ENCODE data around the gene CTPS2.

Gene CTPS2

DNA sequence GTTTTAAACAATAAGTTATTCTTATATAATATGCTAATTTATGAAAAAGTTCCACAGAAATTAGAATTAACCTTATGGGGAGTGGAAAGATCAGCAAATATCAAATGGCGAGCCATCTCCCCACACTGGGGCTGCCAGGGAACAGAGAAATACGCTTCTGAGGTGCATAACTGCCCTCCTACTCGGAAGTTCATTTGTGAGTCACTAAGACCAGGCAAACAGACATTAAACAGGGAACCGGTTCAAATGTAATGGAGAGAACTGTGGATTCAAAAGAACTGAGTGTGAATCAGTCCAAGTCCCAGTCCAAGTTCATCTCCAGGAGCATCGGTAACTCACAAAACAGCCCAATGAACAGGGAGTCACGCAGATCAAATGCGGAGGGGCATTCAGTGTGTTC, 73.9 kb downstream of the CTPS2 start:
- TF ChIP-seq, protein P1, sequence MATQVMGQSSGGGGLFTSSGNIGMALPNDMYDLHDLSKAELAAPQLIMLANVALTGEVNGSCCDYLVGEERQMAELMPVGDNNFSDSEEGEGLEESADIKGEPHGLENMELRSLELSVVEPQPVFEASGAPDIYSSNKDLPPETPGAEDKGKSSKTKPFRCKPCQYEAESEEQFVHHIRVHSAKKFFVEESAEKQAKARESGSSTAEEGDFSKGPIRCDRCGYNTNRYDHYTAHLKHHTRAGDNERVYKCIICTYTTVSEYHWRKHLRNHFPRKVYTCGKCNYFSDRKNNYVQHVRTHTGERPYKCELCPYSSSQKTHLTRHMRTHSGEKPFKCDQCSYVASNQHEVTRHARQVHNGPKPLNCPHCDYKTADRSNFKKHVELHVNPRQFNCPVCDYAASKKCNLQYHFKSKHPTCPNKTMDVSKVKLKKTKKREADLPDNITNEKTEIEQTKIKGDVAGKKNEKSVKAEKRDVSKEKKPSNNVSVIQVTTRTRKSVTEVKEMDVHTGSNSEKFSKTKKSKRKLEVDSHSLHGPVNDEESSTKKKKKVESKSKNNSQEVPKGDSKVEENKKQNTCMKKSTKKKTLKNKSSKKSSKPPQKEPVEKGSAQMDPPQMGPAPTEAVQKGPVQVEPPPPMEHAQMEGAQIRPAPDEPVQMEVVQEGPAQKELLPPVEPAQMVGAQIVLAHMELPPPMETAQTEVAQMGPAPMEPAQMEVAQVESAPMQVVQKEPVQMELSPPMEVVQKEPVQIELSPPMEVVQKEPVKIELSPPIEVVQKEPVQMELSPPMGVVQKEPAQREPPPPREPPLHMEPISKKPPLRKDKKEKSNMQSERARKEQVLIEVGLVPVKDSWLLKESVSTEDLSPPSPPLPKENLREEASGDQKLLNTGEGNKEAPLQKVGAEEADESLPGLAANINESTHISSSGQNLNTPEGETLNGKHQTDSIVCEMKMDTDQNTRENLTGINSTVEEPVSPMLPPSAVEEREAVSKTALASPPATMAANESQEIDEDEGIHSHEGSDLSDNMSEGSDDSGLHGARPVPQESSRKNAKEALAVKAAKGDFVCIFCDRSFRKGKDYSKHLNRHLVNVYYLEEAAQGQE (IDR thresholded peaks at IDR 0.05; ENCODE audit: insufficient read depth in 1 of 2, low read depth in 2 of 2, low read length in 2 of 2), result no peak
- TF ChIP-seq SIN3A (IDR thresholded peaks at IDR 0.05; ENCODE audit: borderline replicate concordance, insufficient read depth, low read length) (no peak), POLR2AphosphoS5 (IDR thresholded peaks at IDR 0.05; ENCODE audit: low read depth, low read length) (no peak), FOXP2 (optimal IDR thresholded peaks at IDR 0.05; ENCODE audit: borderline replicate concordance, extremely low read depth, extremely low read length, insufficient read depth) (no peak)

DNA sequence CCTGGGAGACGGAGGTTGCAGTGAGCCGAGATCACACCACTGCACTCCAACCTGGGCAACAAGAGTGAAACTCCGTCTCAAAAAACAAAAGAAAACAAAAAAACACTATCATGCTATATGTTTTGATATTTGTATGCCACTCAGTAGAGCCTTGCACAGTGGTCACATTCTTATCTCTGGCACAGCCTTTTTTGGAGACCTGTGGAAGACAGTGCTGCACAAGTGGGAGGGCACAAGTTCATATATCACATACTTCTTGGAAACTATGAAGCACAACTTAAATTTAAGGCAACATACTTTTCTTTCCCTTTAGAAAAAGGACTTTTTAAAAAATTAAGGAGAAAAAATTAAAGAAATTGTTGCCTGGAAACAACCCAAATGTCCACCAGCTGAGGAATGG, 76.9 kb downstream of the CTPS2 start:
- TF ChIP-seq POLR2AphosphoS5 (IDR thresholded peaks at IDR 0.05; ENCODE audit: low read depth, low read length) (no peak), SIN3A (IDR thresholded peaks at IDR 0.05; ENCODE audit: borderline replicate concordance, insufficient read depth, low read length) (no peak), FOXP2 (optimal IDR thresholded peaks at IDR 0.05; ENCODE audit: borderline replicate concordance, extremely low read depth, extremely low read length, insufficient read depth) (no peak), TAF1 (IDR thresholded peaks at IDR 0.05; ENCODE audit: borderline replicate concordance, insufficient read depth, low read length) (no peak)
- TF ChIP-seq, protein P1 (IDR thresholded peaks at IDR 0.05; ENCODE audit: insufficient read depth in 1 of 2, low read depth in 2 of 2, low read length in 2 of 2), result no peak

DNA sequence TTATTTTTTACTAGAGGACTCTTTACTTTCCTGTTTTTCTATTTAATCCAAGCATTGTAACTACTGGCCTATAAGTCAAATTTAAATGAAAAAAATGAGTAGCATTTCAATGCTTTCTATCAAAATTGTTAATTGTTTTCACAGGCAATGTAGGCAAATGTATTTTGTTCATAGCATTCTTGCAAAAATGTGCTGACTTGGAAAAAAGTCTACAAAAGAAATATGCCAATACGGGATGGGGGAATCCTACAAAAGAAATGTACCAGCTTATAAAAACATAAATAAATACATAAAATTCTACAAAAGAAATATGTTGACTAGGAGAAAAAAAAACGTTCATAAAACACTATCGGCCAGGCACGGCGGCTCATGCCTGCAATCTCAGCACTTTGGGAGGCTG, 77.4 kb downstream of the CTPS2 start:
- TF ChIP-seq FOXP2 (optimal IDR thresholded peaks at IDR 0.05; ENCODE audit: borderline replicate concordance, extremely low read depth, extremely low read length, insufficient read depth), result no peak
- no peak for TF ChIP-seq POLR2AphosphoS5 (IDR thresholded peaks at IDR 0.05; ENCODE audit: low read depth, low read length)
- TF ChIP-seq SIN3A (IDR thresholded peaks at IDR 0.05; ENCODE audit: borderline replicate concordance, insufficient read depth, low read length), result no peak
- TF ChIP-seq TAF1 (IDR thresholded peaks at IDR 0.05; ENCODE audit: borderline replicate concordance, insufficient read depth, low read length), result no peak
- TF ChIP-seq, protein P1 (IDR thresholded peaks at IDR 0.05; ENCODE audit: insufficient read depth in 1 of 2, low read depth in 2 of 2, low read length in 2 of 2), result no peak

DNA sequence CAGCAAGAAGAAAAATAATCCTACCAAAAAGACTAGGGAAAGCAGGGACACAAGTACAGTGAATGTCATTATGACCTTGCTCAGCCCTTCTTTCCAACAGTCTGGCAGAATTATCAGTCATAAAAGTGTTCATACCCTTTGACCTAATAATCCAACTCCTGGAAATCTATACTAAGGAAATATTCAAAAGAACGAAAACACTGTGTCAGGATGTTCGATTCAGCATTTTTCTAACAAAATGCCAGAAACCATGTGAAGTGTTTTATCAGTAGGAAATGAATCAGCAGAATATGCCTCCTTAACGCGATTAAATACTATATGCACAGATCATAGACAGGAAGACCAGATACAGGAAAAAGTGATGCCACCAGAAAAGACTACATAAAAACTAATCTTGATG, 78.7 kb downstream of the CTPS2 start:
- TF ChIP-seq, protein P1 (IDR thresholded peaks at IDR 0.05; ENCODE audit: insufficient read depth in 1 of 2, low read depth in 2 of 2, low read length in 2 of 2), result no peak
- TF ChIP-seq TAF1 (IDR thresholded peaks at IDR 0.05; ENCODE audit: borderline replicate concordance, insufficient read depth, low read length), result no peak
- TF ChIP-seq SIN3A (IDR thresholded peaks at IDR 0.05; ENCODE audit: borderline replicate concordance, insufficient read depth, low read length), result no peak
- no peak for TF ChIP-seq POLR2AphosphoS5 (IDR thresholded peaks at IDR 0.05; ENCODE audit: low read depth, low read length)
- TF ChIP-seq FOXP2 (optimal IDR thresholded peaks at IDR 0.05; ENCODE audit: borderline replicate concordance, extremely low read depth, extremely low read length, insufficient read depth), result no peak

DNA sequence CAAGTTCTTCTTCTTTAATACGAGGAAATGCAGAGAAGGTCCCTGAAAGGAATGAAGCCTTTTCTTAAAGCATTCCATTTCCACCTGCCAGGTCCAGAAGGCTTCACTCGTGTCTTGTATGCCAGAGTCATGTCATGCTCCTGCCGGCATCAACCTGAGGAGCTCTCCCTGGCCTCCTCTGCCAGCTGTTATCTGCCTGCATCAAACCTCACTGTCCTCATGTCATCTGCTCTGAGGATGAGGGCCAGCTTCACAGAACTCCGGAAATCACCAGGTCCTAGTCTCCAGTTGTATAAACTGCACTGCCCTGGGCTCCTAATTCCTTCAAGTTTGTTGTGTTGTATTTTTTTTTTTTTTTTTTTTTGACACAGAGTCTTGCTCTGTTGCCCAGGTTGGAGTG, 82.6 kb downstream of the CTPS2 start:
- TF ChIP-seq FOXP2 (optimal IDR thresholded peaks at IDR 0.05; ENCODE audit: borderline replicate concordance, extremely low read depth, extremely low read length, insufficient read depth) (no peak), POLR2AphosphoS5 (IDR thresholded peaks at IDR 0.05; ENCODE audit: low read depth, low read length) (no peak), TAF1 (IDR thresholded peaks at IDR 0.05; ENCODE audit: borderline replicate concordance, insufficient read depth, low read length) (no peak), SIN3A (IDR thresholded peaks at IDR 0.05; ENCODE audit: borderline replicate concordance, insufficient read depth, low read length) (no peak)
- TF ChIP-seq, protein P1 (IDR thresholded peaks at IDR 0.05; ENCODE audit: insufficient read depth in 1 of 2, low read depth in 2 of 2, low read length in 2 of 2), result no peak

All from PFSK-1 (cell line).